Left lung (tissue), 10 donors: ENCODE data around the gene AIFM3. TPM values are rescaled to one million over a fixed set of nuclear protein-coding genes. Genes with fewer than 3 reads are reported as not detected.
"Not testable (repeated sequence)": the region's sequence is repeated elsewhere in the genome, so short reads cannot be mapped to it uniquely, and the experiment has no call there.

Source experiments
- ATAC-seq: fragments of 200-7000 bp; cut with Tn5 transposase; one replicate; pipeline ENCODE4 v1.9.1; 2020; ENCODE audit warnings: moderate library complexity
- DNase-seq, 4 donors: peaks; one replicate each; pipeline ENCODE4 v3.0.0-alpha.2; 2013 to 2020
- H3K27ac ChIP-seq, 2 donors: fragments of 200-600 bp; sonication (generic) in 1 of 2; one replicate each; pipeline versions ENCODE4 v1.5.0 to v1.8.0; 2020 to 2021
- H3K27me3 ChIP-seq, 2 donors: fragments of 200-600 bp; sonication (generic) in 1 of 2; one replicate each; pipeline versions ENCODE4 v1.5.0 to v1.8.0; 2020 to 2021
- H3K36me3 ChIP-seq, 2 donors: fragments of 200-600 bp; sonication (generic) in 1 of 2; one replicate each; pipeline versions ENCODE4 v1.5.0 to v1.8.0; 2020 to 2021
- H3K4me1 ChIP-seq, 2 donors: fragments of 200-600 bp; one replicate each; pipeline ENCODE4 v1.8.0; 2021
- H3K4me3 ChIP-seq, 2 donors: fragments of 200-600 bp; sonication (generic) in 1 of 2; one replicate each; pipeline versions ENCODE4 v1.5.0 to v1.8.0; 2020 to 2021; ENCODE audit warnings: mild to moderate bottlenecking in 1 of 2
- H3K9me3 ChIP-seq, 2 donors: fragments of 200-600 bp; sonication (generic) in 1 of 2; one replicate each; pipeline versions ENCODE4 v1.5.0 to v1.8.0; 2020 to 2021
- CTCF ChIP-seq, 2 donors: fragments of 200-600 bp; sonication (generic) in 1 of 2; IDR thresholded peaks; one replicate each; pipeline versions ENCODE4 v1.5.0 to v1.8.0; 2021; ENCODE audit warnings: antibody characterized with exemption in 2 of 2
- intact Hi-C, 2 donors: fragments of 100-400 bp; cut with DNase I; formaldehyde crosslinking; loops; one replicate each; pipeline versions ENCODE4 v1.11.2 to v1.14.2; 2022
- polyA plus RNA-seq, 6 donors: library from polyadenylated mRNA; unstranded; fragments of 120-200 nt; gene quantifications; one replicate each; pipeline ENCODE4 v1.2.1, GENCODE V29; 2013; ENCODE audit not compliant: insufficient read length in 6 of 6
- total RNA-seq, 2 donors: library from RNA; stranded (reverse); fragmentation: NEBNext Ultra II Directional; extraction: Animal tissue kit (Norgen Biotek cat#: 25700); gene quantifications; one replicate each; pipeline ENCODE4 v1.2.1, GENCODE V29; 2021
- donor health status: DM: no; HTN: yes; CAD: no.
- donor health status: DM: no; HTN: no; CAD: no.

AIFM3 gene
- total and polyA plus RNA-seq, 8 donors, result 0.49 to 6.5 (median 1.0) TPM

DNA sequence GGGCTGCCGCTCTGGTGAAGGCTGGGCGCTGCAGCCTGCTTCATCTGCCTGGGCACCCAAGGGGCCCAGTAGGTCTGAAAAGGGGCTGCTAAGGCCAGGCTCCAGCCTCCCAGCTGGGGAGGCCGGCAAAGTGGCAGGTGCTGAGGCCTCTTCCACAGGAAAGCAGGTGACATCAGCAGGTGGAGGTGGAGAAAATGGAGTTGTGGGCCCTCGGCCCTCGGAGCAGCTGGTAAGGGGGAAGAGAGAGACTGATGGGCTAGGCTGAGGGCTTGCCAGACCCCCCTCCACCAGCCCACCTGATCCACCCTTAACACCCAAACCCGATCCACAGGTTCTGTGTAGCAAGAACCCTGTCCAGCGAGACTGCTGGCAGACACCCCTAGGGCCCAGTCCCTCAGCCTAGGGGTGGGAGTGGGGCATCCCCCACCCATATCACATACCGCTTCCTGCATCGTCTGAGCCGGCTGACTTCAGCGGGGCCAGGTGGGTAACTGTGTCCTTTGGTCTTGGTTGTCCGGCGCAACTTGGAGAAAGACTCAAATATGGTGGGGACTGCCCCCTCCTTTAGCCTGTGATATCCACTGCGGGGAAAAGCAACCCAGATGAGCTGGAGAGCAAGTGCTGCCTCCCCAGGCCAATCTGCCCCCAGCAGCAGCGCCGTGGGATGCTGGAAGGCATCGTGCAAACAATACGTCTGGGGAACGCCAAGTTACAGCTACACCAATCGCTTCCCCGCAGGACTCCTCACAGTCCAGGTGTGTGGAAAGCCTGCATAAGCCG is 33.3 kb downstream of the AIFM3 start:
- ATAC-seq, result no peak
- intact Hi-C loops, result no loop called here
- Histone ChIP-seq H3K9me3 (no peaks in the 10 kb centered on the region), H3K36me3 (peaks cover 0 to 50% of the 10 kb centered on the region in 2 donors), H3K27me3 (no peaks in the 10 kb centered on the region), H3K27ac (peak overlapping the region; percentile 98 to 99), H3K4me1 (peaks cover 18 to 36% of the 10 kb centered on the region in 2 donors), H3K4me3 (peak overlapping the region; percentile 54 to 70)
- no peak for DNase-seq
- no peak for TF ChIP-seq CTCF (IDR thresholded peaks at IDR 0.05)

- TF ChIP-seq CTCF (IDR thresholded peaks at IDR 0.05), result no peak
- intact Hi-C loops, result no loop called here
- Histone ChIP-seq H3K27me3 (no peaks in the 10 kb centered on the region), H3K27ac (peak overlapping the region; percentile 98 to 99), H3K36me3 (peaks cover 0 to 43% of the 10 kb centered on the region in 2 donors), H3K4me3 (peak overlapping the region; percentile 54 to 70), H3K4me1 (peaks cover 18 to 36% of the 10 kb centered on the region in 2 donors), H3K9me3 (no peaks in the 10 kb centered on the region)
- DNase-seq (no peak), ATAC-seq (no peak)
Observed at GRCh38 chr22:21000987-21001600, 34.0 kb downstream of the AIFM3 start.

DNA sequence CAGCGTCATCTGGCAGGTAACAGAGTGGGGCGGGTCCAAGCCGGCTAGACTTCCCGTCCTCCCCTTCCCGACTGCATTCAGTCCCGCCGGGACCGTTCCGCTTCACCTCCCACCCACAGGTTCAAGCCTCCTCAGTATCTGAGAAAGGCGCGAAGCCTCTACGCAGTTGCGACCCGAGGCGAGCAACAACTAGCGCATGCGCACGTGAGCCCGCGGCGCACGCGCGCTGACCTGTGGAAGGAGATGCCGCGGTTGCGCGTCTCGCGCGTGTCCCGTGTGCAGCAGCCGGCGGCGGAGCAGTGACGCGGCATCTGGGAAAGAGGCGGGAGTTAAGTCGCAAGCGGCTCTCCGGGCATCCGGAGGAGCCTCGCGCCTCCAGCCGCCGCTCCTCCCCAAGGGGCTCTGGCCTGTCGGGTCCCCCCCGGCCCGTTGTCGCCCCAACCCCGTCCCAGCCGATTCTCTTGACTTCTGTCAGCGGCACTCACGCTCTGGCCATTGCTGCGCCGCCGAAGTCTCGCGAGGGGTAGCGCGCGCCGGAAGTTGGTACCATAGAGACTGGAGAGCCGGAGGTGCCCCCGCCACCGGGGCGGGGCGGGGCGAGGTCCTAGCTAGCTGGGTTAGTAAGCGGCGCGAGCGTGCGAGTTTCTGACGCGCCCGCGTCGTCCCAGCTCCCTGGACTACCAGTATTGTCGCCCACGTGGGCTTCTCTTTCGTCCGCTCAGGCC is 34.7 kb downstream of the AIFM3 start, which contains the start of gene THAP7:
Gene THAP7, minus strand, starts transcription at position 518 of the 725 bp plus-strand sequence. Its CDS starts 207 bp downstream, at position 311.
- Histone ChIP-seq H3K27ac (peak within 1 kb of the TSS; percentile 98 to 99), H3K27me3 (no peaks in the 10 kb centered on the region), H3K36me3 (peaks cover 0 to 37% of the 10 kb centered on the region in 2 donors), H3K4me3 (peak within 1 kb of the TSS; percentile 54 to 70), H3K9me3 (no peaks in the 10 kb centered on the region), H3K4me1 (peaks cover 18 to 36% of the 10 kb centered on the region in 2 donors)
- DNase-seq (peak; percentile 97 to 100 (median 98)), ATAC-seq (peak; percentile 95)
- intact Hi-C loops, result no loop called here
- no peak for TF ChIP-seq CTCF (IDR thresholded peaks at IDR 0.05)

DNA sequence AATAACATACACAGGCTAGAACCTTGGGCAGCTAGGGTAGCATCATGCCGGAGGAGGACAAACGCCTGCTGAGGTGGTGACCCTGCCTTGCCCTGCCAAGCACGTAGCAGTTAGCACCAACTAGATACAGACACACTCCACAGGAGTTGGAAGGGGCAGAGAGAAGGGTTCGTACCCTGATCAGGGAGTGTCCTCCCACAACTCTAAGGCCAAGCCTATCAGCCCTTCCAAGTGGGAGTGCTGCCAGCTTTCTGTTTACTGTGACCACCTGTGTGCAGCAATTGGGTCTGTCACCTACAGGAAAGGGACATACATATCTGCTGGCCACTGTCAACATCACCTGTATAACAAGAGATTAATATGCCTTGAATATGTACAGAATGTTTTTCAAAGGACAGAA is 36.7 kb downstream of the AIFM3 start:
- no peak for ATAC-seq
- no peak overlapping the region for H3K27ac ChIP-seq

DNA sequence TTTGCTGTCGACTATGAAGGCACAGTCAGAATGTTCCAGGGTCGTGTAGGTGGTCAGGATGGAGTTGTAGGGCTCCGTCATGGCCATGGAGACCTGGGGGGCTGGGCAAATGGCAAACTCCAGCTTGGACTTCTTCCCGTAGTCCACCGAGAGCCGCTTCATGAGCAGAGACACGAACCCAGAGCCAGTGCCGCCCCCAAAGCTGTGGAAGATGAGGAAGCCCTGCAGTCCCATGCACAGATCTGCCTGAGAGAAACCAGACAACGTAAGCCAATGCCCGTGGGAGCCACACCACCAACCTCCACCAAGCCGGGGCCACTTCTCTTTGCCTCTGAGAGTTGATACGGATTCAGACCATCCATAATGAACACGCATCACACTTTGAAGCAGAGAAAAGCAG is 42.2 kb downstream of the AIFM3 start:
- intact Hi-C loops, result not testable (repeated sequence)

More for the DNA sequence above, 36.7 kb downstream of the AIFM3 start:
- H3K27me3 ChIP-seq, result no peaks in the 10 kb centered on the region
- no peak overlapping the region for H3K4me3 ChIP-seq
- TF ChIP-seq CTCF (IDR thresholded peaks at IDR 0.05), result no peak
- H3K36me3 ChIP-seq, result peaks cover 0 to 16% of the 10 kb centered on the region in 2 donors
- H3K9me3 ChIP-seq, result no peaks in the 10 kb centered on the region
- intact Hi-C loops, result no loop called here
- DNase-seq, result no peak
- peaks cover 18 to 36% of the 10 kb centered on the region in 2 donors for H3K4me1 ChIP-seq

More for the DNA sequence above, 42.2 kb downstream of the AIFM3 start:
- H3K4me1 ChIP-seq, H3K27ac ChIP-seq, H3K9me3 ChIP-seq, ATAC-seq, H3K36me3 ChIP-seq, H3K4me3 ChIP-seq, H3K27me3 ChIP-seq, DNase-seq: not testable (repeated sequence)
